Gastrocnemius medialis (tissue), 4 donors: ENCODE data around the gene MAP7D2.

Source experiments
- POLR2A ChIP-seq, 2 donors: fragments of 450-650 bp; IDR thresholded peaks; one replicate each; pipeline ENCODE4 v1.6.1; 2017; ENCODE audit warnings: antibody characterized with exemption in 2 of 2, mild to moderate bottlenecking in 2 of 2, moderate library complexity in 2 of 2
- TF ChIP-seq, protein P1 (sequence below), 5 experiments: fragments of 450-650 bp in 3 of 5; fragments of 200-600 bp in 2 of 5; sonication (generic) in 2 of 5; IDR thresholded peaks in 4 of 5; conservative IDR thresholded peaks in 1 of 5; 1 replicate in 4 of 5; 2 replicates in 1 of 5; pipeline ENCODE4 v1.5.1; 2016 to 2019; ENCODE audit warnings: antibody characterized with exemption in 5 of 5, mild to moderate bottlenecking in 3 of 5, moderate library complexity in 3 of 5

DNA sequence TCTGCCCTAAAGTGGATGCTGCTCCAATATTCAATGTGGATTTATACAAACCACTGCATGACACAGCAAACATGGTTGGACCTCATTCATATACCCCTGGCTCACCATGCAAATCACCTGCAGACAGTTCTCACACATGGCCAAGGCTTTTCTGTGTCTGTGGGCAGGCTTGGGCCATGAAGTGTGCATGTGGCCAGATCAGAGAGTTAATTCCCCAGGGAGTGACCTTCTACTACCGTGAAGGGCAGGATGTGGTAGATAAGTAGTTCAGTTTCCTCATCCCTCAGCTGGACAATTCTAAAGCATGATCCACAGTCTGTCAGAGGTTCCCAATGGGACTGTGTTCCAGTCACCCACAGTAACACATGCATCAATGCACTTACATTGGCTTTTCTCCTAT, 101.3 kb downstream of the MAP7D2 start:
- TF ChIP-seq, protein P1, sequence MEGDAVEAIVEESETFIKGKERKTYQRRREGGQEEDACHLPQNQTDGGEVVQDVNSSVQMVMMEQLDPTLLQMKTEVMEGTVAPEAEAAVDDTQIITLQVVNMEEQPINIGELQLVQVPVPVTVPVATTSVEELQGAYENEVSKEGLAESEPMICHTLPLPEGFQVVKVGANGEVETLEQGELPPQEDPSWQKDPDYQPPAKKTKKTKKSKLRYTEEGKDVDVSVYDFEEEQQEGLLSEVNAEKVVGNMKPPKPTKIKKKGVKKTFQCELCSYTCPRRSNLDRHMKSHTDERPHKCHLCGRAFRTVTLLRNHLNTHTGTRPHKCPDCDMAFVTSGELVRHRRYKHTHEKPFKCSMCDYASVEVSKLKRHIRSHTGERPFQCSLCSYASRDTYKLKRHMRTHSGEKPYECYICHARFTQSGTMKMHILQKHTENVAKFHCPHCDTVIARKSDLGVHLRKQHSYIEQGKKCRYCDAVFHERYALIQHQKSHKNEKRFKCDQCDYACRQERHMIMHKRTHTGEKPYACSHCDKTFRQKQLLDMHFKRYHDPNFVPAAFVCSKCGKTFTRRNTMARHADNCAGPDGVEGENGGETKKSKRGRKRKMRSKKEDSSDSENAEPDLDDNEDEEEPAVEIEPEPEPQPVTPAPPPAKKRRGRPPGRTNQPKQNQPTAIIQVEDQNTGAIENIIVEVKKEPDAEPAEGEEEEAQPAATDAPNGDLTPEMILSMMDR (IDR thresholded peaks at IDR 0.05 in 4 of 5, conservative IDR thresholded peaks at IDR 0.05 in 1 of 5), result no peak
- TF ChIP-seq POLR2A (IDR thresholded peaks at IDR 0.05), result no peak
